GM12878 (cell line): ENCODE measurements around the gene CREBBP. TPM values are rescaled to one million over a fixed set of nuclear protein-coding genes. Genes with fewer than 3 reads are reported as not detected.

Experiments used
- ATF7 ChIP-seq: fragments of 450-650 bp; IDR thresholded peaks from 2 replicates; pipeline ENCODE4 v1.6.1; 2016; ENCODE audit warnings: low read depth, mild to moderate bottlenecking
- BHLHE40 ChIP-seq, 2 experiments: fragments of 450-650 bp in 1 of 2; IDR thresholded peaks; 2 replicates each; pipeline ENCODE4 v1.6.1; 2011 to 2017; ENCODE audit warnings: low read depth in 2 of 2, borderline replicate concordance in 1 of 2, improper control_type of control experiment in 1 of 2, low read length in 1 of 2, mild to moderate bottlenecking in 1 of 2
- CREM ChIP-seq: IDR thresholded peaks from 2 replicates; pipeline ENCODE4 v1.6.1; 2014; ENCODE audit warnings: antibody characterized with exemption, low read depth
- MEF2A ChIP-seq: IDR thresholded peaks from 2 replicates; pipeline ENCODE4 v1.6.1; 2011; ENCODE audit warnings: low read depth, mild to moderate bottlenecking, low read length, moderate library complexity; ENCODE audit not compliant: insufficient read depth
- NFYB ChIP-seq: IDR thresholded peaks from 2 replicates; pipeline ENCODE4 v1.6.1; 2011; ENCODE audit warnings: low read depth, mild to moderate bottlenecking, low read length, improper control_type of control experiment, moderate library complexity; ENCODE audit not compliant: insufficient read depth
- polyA plus RNA-seq, 11 experiments: library from polyadenylated mRNA; depleted of rRNA in 4 of 11; unstranded in 6 of 11; stranded (reverse) in 5 of 11; fragments of >200 nt; fragmentation: Nextera tagmentation in 4 of 11; fragmentation: Illumina TruSeq in 1 of 11; extraction: Ambion mirVana in 4 of 11; extraction: Trizol in 1 of 11; gene quantifications; 1 replicate in 1 of 11; 2 replicates in 10 of 11; pipeline versions ENCODE4 v1.2.1 to v1.2.3, GENCODE V29; 2011 to 2016; ENCODE audit warnings: inconsistent platforms in 2 of 11, missing spikeins in 2 of 11, low read depth in 1 of 11
- total RNA-seq, 4 experiments: library from RNA; depleted of rRNA in 3 of 4; stranded (reverse); fragments of >200 nt in 3 of 4; fragmentation: Illumina TruSeq in 1 of 4; extraction: Trizol in 1 of 4; gene quantifications; 2 replicates each; pipeline versions ENCODE4 v1.2.1 to v1.2.3, GENCODE V29; 2013 to 2021
- TF ChIP-seq, protein P1 (sequence below): IDR thresholded peaks from 2 replicates; pipeline ENCODE4 v1.6.1; 2012; ENCODE audit warnings: improper control_type of control experiment, low read depth, low read length; ENCODE audit not compliant: insufficient replicate concordance
- TF ChIP-seq, protein P2 (sequence below): fragments of 450-650 bp; IDR thresholded peaks from 2 replicates; pipeline ENCODE4 v1.6.1; 2017; ENCODE audit warnings: mild to moderate bottlenecking, moderate library complexity

CREBBP gene
- total and polyA plus RNA-seq, 10 of the 15 experiments (the other 5 are each of a cell fraction or from before 2014, with no cell fraction given) = 3.4 to 32.7 (median 7.9) TPM

DNA sequence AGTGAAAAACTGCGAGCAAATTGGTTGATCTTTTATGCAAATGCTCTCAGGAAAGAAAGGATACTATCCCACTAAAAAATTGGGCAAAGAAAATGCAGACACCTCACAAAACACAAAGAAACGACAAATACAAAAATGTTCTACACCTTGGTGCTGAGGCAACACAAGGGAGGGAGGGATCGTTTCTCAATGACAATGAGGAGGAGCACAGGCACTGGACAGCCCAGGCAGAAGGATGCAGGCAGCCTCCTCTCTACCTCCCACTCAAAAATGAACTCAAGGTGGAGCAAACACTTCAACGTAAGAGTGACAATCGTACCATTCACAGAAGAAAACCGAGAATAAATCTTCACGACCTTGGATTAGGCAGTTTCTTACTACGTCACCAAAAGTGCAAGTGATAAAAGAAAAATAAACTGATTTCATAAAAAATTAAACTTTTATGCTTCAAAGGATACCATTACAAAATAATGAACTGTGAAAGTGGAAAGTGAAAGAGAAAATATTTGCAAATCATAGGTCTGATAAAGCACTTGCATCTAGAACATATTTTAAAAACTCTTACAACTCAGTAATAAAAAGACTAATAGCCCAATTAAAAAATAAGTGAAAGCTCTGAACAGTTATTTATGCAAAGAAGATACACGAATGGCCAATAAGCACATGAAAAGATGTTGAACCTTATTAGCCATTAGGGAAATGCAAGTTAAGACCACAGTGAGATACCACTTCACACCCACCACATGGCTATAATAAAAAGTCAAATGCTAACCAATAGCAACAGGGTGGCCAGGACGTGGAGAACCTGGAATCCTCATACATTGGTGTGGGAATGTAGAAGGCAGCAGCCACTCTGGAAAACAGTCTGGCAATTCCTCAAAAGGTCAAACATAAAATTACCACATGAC lies 82.4 kb downstream of the CREBBP start (continued):
- TF ChIP-seq, protein P1, sequence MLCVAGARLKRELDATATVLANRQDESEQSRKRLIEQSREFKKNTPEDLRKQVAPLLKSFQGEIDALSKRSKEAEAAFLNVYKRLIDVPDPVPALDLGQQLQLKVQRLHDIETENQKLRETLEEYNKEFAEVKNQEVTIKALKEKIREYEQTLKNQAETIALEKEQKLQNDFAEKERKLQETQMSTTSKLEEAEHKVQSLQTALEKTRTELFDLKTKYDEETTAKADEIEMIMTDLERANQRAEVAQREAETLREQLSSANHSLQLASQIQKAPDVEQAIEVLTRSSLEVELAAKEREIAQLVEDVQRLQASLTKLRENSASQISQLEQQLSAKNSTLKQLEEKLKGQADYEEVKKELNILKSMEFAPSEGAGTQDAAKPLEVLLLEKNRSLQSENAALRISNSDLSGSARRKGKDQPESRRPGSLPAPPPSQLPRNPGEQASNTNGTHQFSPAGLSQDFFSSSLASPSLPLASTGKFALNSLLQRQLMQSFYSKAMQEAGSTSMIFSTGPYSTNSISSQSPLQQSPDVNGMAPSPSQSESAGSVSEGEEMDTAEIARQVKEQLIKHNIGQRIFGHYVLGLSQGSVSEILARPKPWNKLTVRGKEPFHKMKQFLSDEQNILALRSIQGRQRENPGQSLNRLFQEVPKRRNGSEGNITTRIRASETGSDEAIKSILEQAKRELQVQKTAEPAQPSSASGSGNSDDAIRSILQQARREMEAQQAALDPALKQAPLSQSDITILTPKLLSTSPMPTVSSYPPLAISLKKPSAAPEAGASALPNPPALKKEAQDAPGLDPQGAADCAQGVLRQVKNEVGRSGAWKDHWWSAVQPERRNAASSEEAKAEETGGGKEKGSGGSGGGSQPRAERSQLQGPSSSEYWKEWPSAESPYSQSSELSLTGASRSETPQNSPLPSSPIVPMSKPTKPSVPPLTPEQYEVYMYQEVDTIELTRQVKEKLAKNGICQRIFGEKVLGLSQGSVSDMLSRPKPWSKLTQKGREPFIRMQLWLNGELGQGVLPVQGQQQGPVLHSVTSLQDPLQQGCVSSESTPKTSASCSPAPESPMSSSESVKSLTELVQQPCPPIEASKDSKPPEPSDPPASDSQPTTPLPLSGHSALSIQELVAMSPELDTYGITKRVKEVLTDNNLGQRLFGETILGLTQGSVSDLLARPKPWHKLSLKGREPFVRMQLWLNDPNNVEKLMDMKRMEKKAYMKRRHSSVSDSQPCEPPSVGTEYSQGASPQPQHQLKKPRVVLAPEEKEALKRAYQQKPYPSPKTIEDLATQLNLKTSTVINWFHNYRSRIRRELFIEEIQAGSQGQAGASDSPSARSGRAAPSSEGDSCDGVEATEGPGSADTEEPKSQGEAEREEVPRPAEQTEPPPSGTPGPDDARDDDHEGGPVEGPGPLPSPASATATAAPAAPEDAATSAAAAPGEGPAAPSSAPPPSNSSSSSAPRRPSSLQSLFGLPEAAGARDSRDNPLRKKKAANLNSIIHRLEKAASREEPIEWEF = no peak
- TF ChIP-seq MEF2A (no peak), CREM (0 out of 2 replicates have a peak, but pooled peaks have one; percentile 26), NFYB (0 out of 2 replicates have a peak, but pooled peaks have one; percentile 22), ATF7 (peak; percentile 41), BHLHE40 (IDR thresholded peaks at IDR 0.05; ENCODE audit: borderline replicate concordance in 1 of 2, low read depth in 2 of 2, low read length in 1 of 2) (no peak)
- TF ChIP-seq, protein P2, sequence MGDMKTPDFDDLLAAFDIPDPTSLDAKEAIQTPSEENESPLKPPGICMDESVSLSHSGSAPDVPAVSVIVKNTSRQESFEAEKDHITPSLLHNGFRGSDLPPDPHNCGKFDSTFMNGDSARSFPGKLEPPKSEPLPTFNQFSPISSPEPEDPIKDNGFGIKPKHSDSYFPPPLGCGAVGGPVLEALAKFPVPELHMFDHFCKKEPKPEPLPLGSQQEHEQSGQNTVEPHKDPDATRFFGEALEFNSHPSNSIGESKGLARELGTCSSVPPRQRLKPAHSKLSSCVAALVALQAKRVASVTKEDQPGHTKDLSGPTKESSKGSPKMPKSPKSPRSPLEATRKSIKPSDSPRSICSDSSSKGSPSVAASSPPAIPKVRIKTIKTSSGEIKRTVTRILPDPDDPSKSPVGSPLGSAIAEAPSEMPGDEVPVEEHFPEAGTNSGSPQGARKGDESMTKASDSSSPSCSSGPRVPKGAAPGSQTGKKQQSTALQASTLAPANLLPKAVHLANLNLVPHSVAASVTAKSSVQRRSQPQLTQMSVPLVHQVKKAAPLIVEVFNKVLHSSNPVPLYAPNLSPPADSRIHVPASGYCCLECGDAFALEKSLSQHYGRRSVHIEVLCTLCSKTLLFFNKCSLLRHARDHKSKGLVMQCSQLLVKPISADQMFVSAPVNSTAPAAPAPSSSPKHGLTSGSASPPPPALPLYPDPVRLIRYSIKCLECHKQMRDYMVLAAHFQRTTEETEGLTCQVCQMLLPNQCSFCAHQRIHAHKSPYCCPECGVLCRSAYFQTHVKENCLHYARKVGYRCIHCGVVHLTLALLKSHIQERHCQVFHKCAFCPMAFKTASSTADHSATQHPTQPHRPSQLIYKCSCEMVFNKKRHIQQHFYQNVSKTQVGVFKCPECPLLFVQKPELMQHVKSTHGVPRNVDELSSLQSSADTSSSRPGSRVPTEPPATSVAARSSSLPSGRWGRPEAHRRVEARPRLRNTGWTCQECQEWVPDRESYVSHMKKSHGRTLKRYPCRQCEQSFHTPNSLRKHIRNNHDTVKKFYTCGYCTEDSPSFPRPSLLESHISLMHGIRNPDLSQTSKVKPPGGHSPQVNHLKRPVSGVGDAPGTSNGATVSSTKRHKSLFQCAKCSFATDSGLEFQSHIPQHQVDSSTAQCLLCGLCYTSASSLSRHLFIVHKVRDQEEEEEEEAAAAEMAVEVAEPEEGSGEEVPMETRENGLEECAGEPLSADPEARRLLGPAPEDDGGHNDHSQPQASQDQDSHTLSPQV = no peak
- TF ChIP-seq, all 136 proteins: peak for 17
